ENCODE data around the gene ARHGAP6. TPM values are rescaled to one million over a fixed set of nuclear protein-coding genes. Genes with fewer than 3 reads are reported as not detected.

The ARHGAP6 gene
- polyA plus RNA-seq, 3 donors from 2014 or later: 0.11 TPM; not detected in 2

- no peaks in the 10 kb centered on the region for H3K4me1 Mint-ChIP-seq
- no peaks in the 10 kb centered on the region for H3K36me3 Mint-ChIP-seq
- H3K27me3 Mint-ChIP-seq (ENCODE audit: low read depth in 3 of 3): peaks cover 0 to 8% (median 2%) of the 10 kb centered on the region in 3 donors
- no peaks in the 10 kb centered on the region for H3K9me3 Mint-ChIP-seq
- no peak for DNase-seq
- no peak overlapping the region for H3K27ac Mint-ChIP-seq
- no peak overlapping the region for H3K4me3 Mint-ChIP-seq
These were observed 513.7 kb downstream of the ARHGAP6 start for GRCh38 chrX:11151799-11152559.

GRCh38 chrX:11148401-11148800, 517.3 kb downstream of the ARHGAP6 start:
- H3K4me3 Mint-ChIP-seq: no peak overlapping the region
- no peak for DNase-seq
- peaks cover 0 to 4% of the 10 kb centered on the region in 2 donors for H3K4me1 Mint-ChIP-seq
- H3K9me3 Mint-ChIP-seq: no peaks in the 10 kb centered on the region
- no peaks in the 10 kb centered on the region for H3K36me3 Mint-ChIP-seq
- no peak overlapping the region for H3K27ac Mint-ChIP-seq
- peaks cover 2 to 8% (median 2%) of the 10 kb centered on the region in 3 donors for H3K27me3 Mint-ChIP-seq (ENCODE audit: low read depth in 3 of 3)

- DNase-seq: no peak
- H3K9me3 Mint-ChIP-seq: no peaks in the 10 kb centered on the region
- peaks cover 2 to 7% (median 2%) of the 10 kb centered on the region in 3 donors for H3K27me3 Mint-ChIP-seq (ENCODE audit: low read depth in 3 of 3)
- no peak overlapping the region for H3K4me3 Mint-ChIP-seq
- no peak overlapping the region for H3K27ac Mint-ChIP-seq
- no peaks in the 10 kb centered on the region for H3K36me3 Mint-ChIP-seq
- peaks cover 0 to 4% of the 10 kb centered on the region in 2 donors for H3K4me1 Mint-ChIP-seq
These were observed 519.3 kb downstream of the ARHGAP6 start for GRCh38 chrX:11146411-11146810.

GRCh38 chrX:11143931-11144678, 521.6 kb downstream of the ARHGAP6 start:
- no peak overlapping the region for H3K4me3 Mint-ChIP-seq

GRCh38 chrX:11138498-11139390, 527.0 kb downstream of the ARHGAP6 start:
- H3K36me3 Mint-ChIP-seq: no peaks in the 10 kb centered on the region
- H3K27me3 Mint-ChIP-seq (ENCODE audit: low read depth in 3 of 3): peaks cover 0 to 2% (median 0%) of the 10 kb centered on the region in 3 donors
- no peaks in the 10 kb centered on the region for H3K4me1 Mint-ChIP-seq
- no peak for DNase-seq
- no peak overlapping the region for H3K4me3 Mint-ChIP-seq
- H3K27ac Mint-ChIP-seq: no peak overlapping the region
- no peaks in the 10 kb centered on the region for H3K9me3 Mint-ChIP-seq

More at GRCh38 chrX:11143931-11144678, 521.6 kb downstream of the ARHGAP6 start:
- peaks cover 2 to 7% (median 2%) of the 10 kb centered on the region in 3 donors for H3K27me3 Mint-ChIP-seq (ENCODE audit: low read depth in 3 of 3)
- no peaks in the 10 kb centered on the region for H3K9me3 Mint-ChIP-seq
- H3K27ac Mint-ChIP-seq: no peak overlapping the region
- no peaks in the 10 kb centered on the region for H3K36me3 Mint-ChIP-seq
- H3K4me1 Mint-ChIP-seq: peaks cover 0 to 4% of the 10 kb centered on the region in 2 donors
- peak; percentile 40 to 57 (median 48) for DNase-seq

- Mint-ChIP-seq H3K27ac (no peak overlapping the region), H3K36me3 (no peaks in the 10 kb centered on the region), H3K9me3 (no peaks in the 10 kb centered on the region), H3K27me3 (ENCODE audit: low read depth in 3 of 3) (peaks cover 0 to 2% (median 0%) of the 10 kb centered on the region in 3 donors), H3K4me1 (no peaks in the 10 kb centered on the region), H3K4me3 (no peak overlapping the region)
- DNase-seq: peak; percentile 11 to 22 (median 21)
These were observed 528.1 kb downstream of the ARHGAP6 start for GRCh38 chrX:11137543-11138139.

- H3K4me1 Mint-ChIP-seq: no peaks in the 10 kb centered on the region
- H3K36me3 Mint-ChIP-seq: no peaks in the 10 kb centered on the region
- H3K27me3 Mint-ChIP-seq (ENCODE audit: low read depth in 3 of 3): no peaks in the 10 kb centered on the region
- H3K27ac Mint-ChIP-seq: no peak overlapping the region
- no peak for DNase-seq
- no peaks in the 10 kb centered on the region for H3K9me3 Mint-ChIP-seq
- H3K4me3 Mint-ChIP-seq: no peak overlapping the region
These were observed 530.0 kb downstream of the ARHGAP6 start for GRCh38 chrX:11135564-11136185.

- DNase-seq: no peak
- H3K27me3 Mint-ChIP-seq (ENCODE audit: low read depth in 3 of 3): peaks cover 0 to 2% (median 0%) of the 10 kb centered on the region in 3 donors
- H3K36me3 Mint-ChIP-seq: no peaks in the 10 kb centered on the region
- H3K4me3 Mint-ChIP-seq: no peak overlapping the region
- H3K9me3 Mint-ChIP-seq: no peaks in the 10 kb centered on the region
- H3K4me1 Mint-ChIP-seq: no peaks in the 10 kb centered on the region
- no peak overlapping the region for H3K27ac Mint-ChIP-seq
These were observed 534.6 kb downstream of the ARHGAP6 start for GRCh38 chrX:11131146-11131545.

- no peak overlapping the region for H3K27ac Mint-ChIP-seq
- no peak for DNase-seq
- H3K4me1 Mint-ChIP-seq: no peaks in the 10 kb centered on the region
- no peaks in the 10 kb centered on the region for H3K9me3 Mint-ChIP-seq
- H3K27me3 Mint-ChIP-seq (ENCODE audit: low read depth in 3 of 3): peaks cover 0 to 2% (median 0%) of the 10 kb centered on the region in 3 donors
- no peak overlapping the region for H3K4me3 Mint-ChIP-seq
- no peaks in the 10 kb centered on the region for H3K36me3 Mint-ChIP-seq
These were observed 535.6 kb downstream of the ARHGAP6 start for GRCh38 chrX:11130136-11130535.

GRCh38 chrX:11129534-11130105, 536.1 kb downstream of the ARHGAP6 start:
- Mint-ChIP-seq H3K27ac (no peak overlapping the region), H3K4me3 (no peak overlapping the region), H3K4me1 (no peaks in the 10 kb centered on the region), H3K27me3 (ENCODE audit: low read depth in 3 of 3) (peaks cover 0 to 2% (median 0%) of the 10 kb centered on the region in 3 donors), H3K9me3 (no peaks in the 10 kb centered on the region), H3K36me3 (no peaks in the 10 kb centered on the region)
- DNase-seq: no peak

GRCh38 chrX:11125060-11125459, 540.7 kb downstream of the ARHGAP6 start:
- Mint-ChIP-seq H3K27me3 (ENCODE audit: low read depth in 3 of 3) (peaks cover 0 to 2% (median 0%) of the 10 kb centered on the region in 3 donors), H3K36me3 (peaks cover 4 to 11% (median 8%) of the 10 kb centered on the region in 3 donors), H3K27ac (no peak overlapping the region), H3K4me1 (no peaks in the 10 kb centered on the region), H3K9me3 (no peaks in the 10 kb centered on the region), H3K4me3 (no peak overlapping the region)
- DNase-seq: no peak

GRCh38 chrX:11124112-11124511, 541.6 kb downstream of the ARHGAP6 start:
- Mint-ChIP-seq H3K27me3 (ENCODE audit: low read depth in 3 of 3) (peaks cover 0 to 2% (median 0%) of the 10 kb centered on the region in 3 donors), H3K36me3 (peaks cover 4 to 11% (median 8%) of the 10 kb centered on the region in 3 donors), H3K4me3 (no peak overlapping the region), H3K27ac (no peak overlapping the region), H3K9me3 (no peaks in the 10 kb centered on the region), H3K4me1 (no peaks in the 10 kb centered on the region)
- no peak for DNase-seq

All from immature natural killer cell (primary cell).